HFFc6 (cell line): ENCODE data around the gene ATP6V1B1. TPM values are rescaled to one million over a fixed set of nuclear protein-coding genes. Genes with fewer than 3 reads are reported as not detected.

Experiments used
- DNase-seq: peaks from one replicate; pipeline ENCODE4 v3.0.0-alpha.2; 2018
- H3K27ac Mint-ChIP-seq: 2 replicates; pipeline ENCODE4 v1.8.0; 2020; ENCODE audit warnings: mild to moderate bottlenecking, mixed read lengths
- H3K27me3 Mint-ChIP-seq: 2 replicates; pipeline ENCODE4 v1.8.0; 2021; ENCODE audit warnings: mild to moderate bottlenecking, moderate library complexity, mixed read lengths; ENCODE audit not compliant: insufficient read depth
- H3K36me3 Mint-ChIP-seq: 2 replicates; pipeline ENCODE4 v1.8.0; 2021; ENCODE audit warnings: low read depth, mixed read lengths
- H3K4me1 Mint-ChIP-seq: 2 replicates; pipeline ENCODE4 v1.8.0; 2020; ENCODE audit warnings: low read depth, mixed read lengths
- H3K4me3 Mint-ChIP-seq: 2 replicates; pipeline ENCODE4 v1.8.0; 2020; ENCODE audit warnings: mild to moderate bottlenecking, moderate library complexity, mixed read lengths
- H3K9me3 Mint-ChIP-seq: 2 replicates; pipeline ENCODE4 v1.8.0; 2020; ENCODE audit warnings: mild to moderate bottlenecking, mixed read lengths
- CTCF ChIP-seq: fragments of 200-600 bp; sonication (generic); IDR thresholded peaks from 2 replicates; pipeline ENCODE4 v1.5.0; 2021; ENCODE audit warnings: antibody characterized with exemption, mild to moderate bottlenecking
- total RNA-seq, 6 experiments: library from RNA; stranded (reverse); fragmentation: NEBNext Ultra II Directional; extraction: Animal tissue kit (Norgen Biotek cat#: 25700); gene quantifications; 2 replicates in 1 of 6; 3 replicates in 5 of 6; pipeline ENCODE4 v1.2.3, GENCODE V29; 2021

The ATP6V1B1 gene
- total RNA-seq, 6 experiments from 2014 or later, result 0.22 to 0.66 (median 0.57) TPM; not detected in 3

GRCh38 chr2:70888923-70889715 lies 46.6 kb upstream of the ATP6V1B1 start:
- H3K27ac Mint-ChIP-seq, result no peak overlapping the region
- H3K9me3 Mint-ChIP-seq, result no peaks in the 10 kb centered on the region
- H3K4me3 Mint-ChIP-seq, result peak overlapping the region; percentile 23; the same call in 1 of the 2 replicates
- H3K36me3 Mint-ChIP-seq, result no peaks in the 10 kb centered on the region
- peaks cover 21% of the 10 kb centered on the region for H3K4me1 Mint-ChIP-seq
- H3K27me3 Mint-ChIP-seq, result peaks cover 78% of the 10 kb centered on the region
- no peak for TF ChIP-seq CTCF
- no peak for DNase-seq

- no peak overlapping the region for H3K4me3 Mint-ChIP-seq
- no peaks in the 10 kb centered on the region for H3K9me3 Mint-ChIP-seq
- peaks cover 76% of the 10 kb centered on the region for H3K27me3 Mint-ChIP-seq
- no peak overlapping the region for H3K27ac Mint-ChIP-seq
- H3K36me3 Mint-ChIP-seq, result no peaks in the 10 kb centered on the region
- H3K4me1 Mint-ChIP-seq, result peaks cover 21% of the 10 kb centered on the region
- TF ChIP-seq CTCF, result no peak
- no peak for DNase-seq
These were observed 46.0 kb upstream of the ATP6V1B1 start for GRCh38 chr2:70889716-70890037.

GRCh38 chr2:70890469-70891065 lies 45.1 kb upstream of the ATP6V1B1 start:
- Mint-ChIP-seq H3K27ac (no peak overlapping the region), H3K36me3 (no peaks in the 10 kb centered on the region), H3K27me3 (peaks cover 76% of the 10 kb centered on the region), H3K4me3 (no peak overlapping the region), H3K4me1 (peaks cover 21% of the 10 kb centered on the region), H3K9me3 (no peaks in the 10 kb centered on the region)
- DNase-seq, result peak; percentile 23
- no peak for TF ChIP-seq CTCF

- no peaks in the 10 kb centered on the region for H3K9me3 Mint-ChIP-seq
- TF ChIP-seq CTCF, result no peak
- H3K27ac Mint-ChIP-seq, result no peak overlapping the region
- H3K27me3 Mint-ChIP-seq, result peaks cover 82% of the 10 kb centered on the region
- no peak overlapping the region for H3K4me3 Mint-ChIP-seq
- DNase-seq, result no peak
- H3K36me3 Mint-ChIP-seq, result no peaks in the 10 kb centered on the region
- H3K4me1 Mint-ChIP-seq, result peaks cover 21% of the 10 kb centered on the region
These were observed 43.9 kb upstream of the ATP6V1B1 start for GRCh38 chr2:70891572-70892357.

GRCh38 chr2:70892750-70893149 lies 43.0 kb upstream of the ATP6V1B1 start:
- Mint-ChIP-seq H3K27me3 (peaks cover 83% of the 10 kb centered on the region), H3K4me3 (no peak overlapping the region), H3K36me3 (no peaks in the 10 kb centered on the region), H3K4me1 (peaks cover 21% of the 10 kb centered on the region), H3K27ac (no peak overlapping the region), H3K9me3 (no peaks in the 10 kb centered on the region)
- DNase-seq, result no peak
- no peak for TF ChIP-seq CTCF
